GM20000 (cell line): Measurements from ENCODE around the gene SNAPC1.

Experiments
- DNase-seq: peaks from one replicate; pipeline ENCODE4 v3.0.0; 2012; ENCODE audit warnings: low spot score
- CTCF ChIP-seq: IDR thresholded peaks from 2 replicates; pipeline ENCODE4 v1.5.1; 2012; ENCODE audit warnings: mild to moderate bottlenecking, control low read depth; ENCODE audit errors: extremely low read depth, missing control alignments

SNAPC1 gene

GRCh38 chr14:61759878-61760277 lies 2.3 kb upstream of the SNAPC1 start:
- no peak for DNase-seq
- TF ChIP-seq CTCF, result no peak

DNA sequence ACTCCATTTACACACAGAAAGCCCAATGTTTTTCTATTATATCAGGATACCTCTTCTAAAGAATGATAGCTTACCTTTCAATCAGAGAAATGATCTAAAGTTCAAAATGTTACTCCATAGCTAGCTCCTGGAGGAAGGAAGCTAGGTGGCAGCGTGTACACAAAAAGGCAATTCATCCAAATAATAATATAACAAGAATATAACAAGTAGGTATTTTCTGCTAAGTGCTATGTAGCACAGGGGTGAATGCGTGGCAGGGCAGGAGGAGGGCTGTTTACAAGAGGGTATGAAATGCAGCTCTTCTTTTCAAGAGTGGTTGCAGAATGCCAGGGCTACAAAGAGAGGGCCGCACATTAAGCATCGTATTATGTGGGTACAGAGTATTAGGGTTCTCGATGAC lies 663 bp upstream of the SNAPC1 start:
- DNase-seq, result no peak
- TF ChIP-seq CTCF, result no peak

GRCh38 chr14:61764342-61765122 lies 2.3 kb downstream of the SNAPC1 start:
- no peak for DNase-seq
- no peak for TF ChIP-seq CTCF

DNA sequence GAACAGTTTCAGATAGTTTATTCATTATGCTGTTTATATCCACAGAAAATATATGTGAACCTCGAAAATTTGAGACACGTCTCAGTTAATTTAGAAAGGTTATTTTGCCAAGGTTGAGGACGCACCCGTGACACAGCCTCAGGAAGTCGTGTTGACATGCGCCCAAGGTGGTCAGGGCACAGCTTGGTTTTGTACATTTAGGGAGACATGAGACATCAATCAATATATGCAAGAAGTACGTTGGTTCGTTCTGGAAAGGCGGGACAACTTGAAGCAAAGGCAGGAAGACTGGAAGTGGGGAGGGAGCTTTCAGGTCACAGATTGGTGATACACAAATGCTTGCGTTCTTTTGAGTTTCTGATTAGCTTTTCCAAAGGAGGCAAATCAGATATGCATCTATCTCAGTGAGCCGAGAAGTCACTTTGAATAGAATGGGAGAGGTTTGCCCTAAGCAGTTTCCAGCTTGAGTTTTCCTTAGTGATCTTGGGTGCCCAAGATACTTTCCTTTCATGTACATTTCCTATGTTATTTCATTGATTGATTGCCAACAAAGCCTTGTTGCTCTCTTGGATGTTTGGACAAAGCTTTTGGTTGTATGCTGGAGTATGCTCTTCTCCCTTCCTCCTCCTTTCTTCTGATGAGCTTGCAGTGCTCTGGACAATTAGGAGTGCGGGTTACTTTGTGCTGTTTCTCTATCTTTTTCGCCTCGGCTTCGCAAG lies 3.2 kb downstream of the SNAPC1 start:
- no peak for TF ChIP-seq CTCF
- DNase-seq, result no peak

GRCh38 chr14:61766151-61766550 lies 3.9 kb downstream of the SNAPC1 start:
- no peak for DNase-seq
- no peak for TF ChIP-seq CTCF

DNA sequence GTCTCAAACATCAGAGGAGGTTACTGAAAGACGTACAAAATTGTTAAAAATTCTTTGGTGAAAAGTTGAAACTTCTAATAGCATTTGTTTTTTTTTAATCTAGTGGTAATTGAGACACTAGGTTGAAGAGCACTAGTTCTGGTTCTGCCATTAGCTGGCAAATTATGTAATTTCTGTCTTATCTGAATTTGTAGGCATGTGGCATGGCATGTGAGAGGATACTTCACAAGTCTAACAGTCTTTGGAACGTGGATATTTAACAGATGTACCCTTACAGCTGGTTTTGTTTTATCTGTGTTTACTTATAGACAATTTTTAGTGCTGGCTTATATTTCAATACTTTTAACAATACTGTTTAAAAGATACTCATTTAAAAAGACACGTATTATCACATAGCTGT lies 6.0 kb downstream of the SNAPC1 start:
- TF ChIP-seq CTCF, result no peak
- no peak for DNase-seq

DNA sequence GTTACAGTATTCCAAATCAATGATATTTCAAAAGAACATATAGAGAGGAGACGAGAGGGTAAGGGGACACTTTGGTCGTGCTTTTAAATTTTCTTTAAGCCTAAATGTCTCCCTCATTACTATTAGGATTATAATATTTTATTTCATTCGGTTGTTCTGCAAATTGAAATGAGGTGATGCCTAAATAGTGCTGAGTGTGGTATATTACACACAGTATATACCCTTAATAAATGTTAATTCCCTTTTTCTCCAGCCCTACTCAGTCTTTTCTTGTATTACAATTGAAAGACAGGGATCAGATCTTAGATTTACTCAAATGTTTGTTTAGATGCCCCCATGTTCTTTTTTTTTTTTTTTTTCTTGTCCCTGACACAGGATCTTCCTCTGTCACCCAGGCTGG lies 7.7 kb downstream of the SNAPC1 start:
- TF ChIP-seq CTCF, result no peak

More for the DNA sequence above, 7.7 kb downstream of the SNAPC1 start:
- no peak for DNase-seq
